ENCODE data around the gene GIT2. TPM values are rescaled to one million over a fixed set of nuclear protein-coding genes. Genes with fewer than 3 reads are reported as not detected.

GIT2 gene
- total and polyA plus RNA-seq, 2 donors (not counting 1 experiment from before 2014, with no cell fraction given) = 75.2 to 163 TPM

DNA sequence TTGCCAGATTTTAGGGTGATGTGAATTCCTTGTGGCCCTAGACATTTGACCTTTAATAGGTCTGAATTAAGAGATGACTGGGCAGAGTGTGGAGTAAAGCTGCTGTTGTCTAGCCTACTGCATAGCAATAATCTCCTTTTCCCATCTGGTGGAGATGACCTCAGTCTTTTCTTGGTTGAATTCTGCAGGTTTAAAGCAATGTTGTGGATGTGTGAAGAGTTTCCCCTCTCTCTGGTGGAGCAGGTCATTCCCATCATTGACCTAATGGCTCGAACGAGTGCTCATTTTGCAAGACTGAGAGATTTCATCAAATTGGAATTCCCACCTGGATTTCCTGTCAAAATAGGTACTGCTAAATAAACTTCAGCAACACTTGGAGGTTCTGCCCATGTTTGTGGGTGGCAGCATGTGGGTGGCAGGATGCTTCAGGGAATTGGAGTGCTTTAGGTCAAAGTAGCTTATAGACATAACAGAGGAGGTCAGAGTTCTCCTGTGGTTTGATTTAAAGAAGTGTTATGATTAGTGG, 33.2 kb upstream of the GIT2 start:
- H3K27ac ChIP-seq (ENCODE audit: low read length in 2 of 2) = no peak overlapping the region
- no CpG with 5 or more reads among the region's 2 CpGs for WGBS (ENCODE audit: insufficient coverage)
- no peaks in the 10 kb centered on the region for H3K27me3 Mint-ChIP-seq
- no peaks in the 10 kb centered on the region for H3K4me1 ChIP-seq (ENCODE audit: control insufficient read depth in 2 of 2, insufficient read depth in 2 of 2, low read length in 2 of 2)
- no peaks in the 10 kb centered on the region for H3K27me3 ChIP-seq (replicated peaks in 1 of 4; ENCODE audit: control extremely low read depth in 1 of 4, control insufficient read depth in 3 of 4, insufficient read depth in 4 of 4, low read length in 3 of 4)
- peak overlapping the region; percentile 34 for H3K27ac Mint-ChIP-seq
- ChIA-PET POLR2A (no interaction called here), CTCF (no interaction called here)
- H3K79me2 ChIP-seq (ENCODE audit: control insufficient read depth, insufficient read depth, low read length) = peaks cover 8% of the 10 kb centered on the region
- peaks cover 2% of the 10 kb centered on the region for H3K4me1 Mint-ChIP-seq
- H2AFZ ChIP-seq (ENCODE audit: insufficient read depth, low read depth, low read length, poor library complexity, severe bottlenecking) = no peak overlapping the region
- no peak overlapping the region for H3K4me3 ChIP-seq (ENCODE audit: control extremely low read depth in 1 of 5, extremely low read depth in 1 of 5, insufficient read depth in 1 of 5, low read depth in 2 of 5, low read length in 4 of 5)
- H3K9me3 Mint-ChIP-seq (ENCODE audit: insufficient read depth) = no peaks in the 10 kb centered on the region
- no peaks in the 10 kb centered on the region for H3K9me3 ChIP-seq (ENCODE audit: control extremely low read depth in 1 of 3, control insufficient read depth in 2 of 3, insufficient read depth in 1 of 3, low read length in 2 of 3)
- peaks cover 31 to 79% of the 10 kb centered on the region in 2 experiments for H3K36me3 ChIP-seq (replicated peaks in 1 of 2; ENCODE audit: control extremely low read depth in 1 of 2, control insufficient read depth in 1 of 2, extremely low read depth in 1 of 2, insufficient read depth in 2 of 2, low read length in 1 of 2)
- DNase-seq (no peak), ATAC-seq (ENCODE audit: low read depth) (no peak)
- H3K9ac ChIP-seq (ENCODE audit: low read length) = no peak overlapping the region
- no peaks in the 10 kb centered on the region for H4K20me1 ChIP-seq (ENCODE audit: control insufficient read depth, insufficient read depth, low read length, poor library complexity, severe bottlenecking)
- no peak overlapping the region for H3K4me3 Mint-ChIP-seq
- H3K4me2 ChIP-seq (replicated peaks; ENCODE audit: low read depth, low read length, poor library complexity, severe bottlenecking) = no peak overlapping the region
- intact Hi-C loops (cut with micrococcal nuclease) = no loop called here
- TF ChIP-seq EZH2 (IDR thresholded peaks at IDR 0.05; ENCODE audit: borderline replicate concordance, insufficient read depth, low read depth, low read length, poor library complexity, severe bottlenecking) = no peak
- TF ChIP-seq, protein P1, sequence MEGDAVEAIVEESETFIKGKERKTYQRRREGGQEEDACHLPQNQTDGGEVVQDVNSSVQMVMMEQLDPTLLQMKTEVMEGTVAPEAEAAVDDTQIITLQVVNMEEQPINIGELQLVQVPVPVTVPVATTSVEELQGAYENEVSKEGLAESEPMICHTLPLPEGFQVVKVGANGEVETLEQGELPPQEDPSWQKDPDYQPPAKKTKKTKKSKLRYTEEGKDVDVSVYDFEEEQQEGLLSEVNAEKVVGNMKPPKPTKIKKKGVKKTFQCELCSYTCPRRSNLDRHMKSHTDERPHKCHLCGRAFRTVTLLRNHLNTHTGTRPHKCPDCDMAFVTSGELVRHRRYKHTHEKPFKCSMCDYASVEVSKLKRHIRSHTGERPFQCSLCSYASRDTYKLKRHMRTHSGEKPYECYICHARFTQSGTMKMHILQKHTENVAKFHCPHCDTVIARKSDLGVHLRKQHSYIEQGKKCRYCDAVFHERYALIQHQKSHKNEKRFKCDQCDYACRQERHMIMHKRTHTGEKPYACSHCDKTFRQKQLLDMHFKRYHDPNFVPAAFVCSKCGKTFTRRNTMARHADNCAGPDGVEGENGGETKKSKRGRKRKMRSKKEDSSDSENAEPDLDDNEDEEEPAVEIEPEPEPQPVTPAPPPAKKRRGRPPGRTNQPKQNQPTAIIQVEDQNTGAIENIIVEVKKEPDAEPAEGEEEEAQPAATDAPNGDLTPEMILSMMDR (IDR thresholded peaks at IDR 0.05) = no peak

DNA sequence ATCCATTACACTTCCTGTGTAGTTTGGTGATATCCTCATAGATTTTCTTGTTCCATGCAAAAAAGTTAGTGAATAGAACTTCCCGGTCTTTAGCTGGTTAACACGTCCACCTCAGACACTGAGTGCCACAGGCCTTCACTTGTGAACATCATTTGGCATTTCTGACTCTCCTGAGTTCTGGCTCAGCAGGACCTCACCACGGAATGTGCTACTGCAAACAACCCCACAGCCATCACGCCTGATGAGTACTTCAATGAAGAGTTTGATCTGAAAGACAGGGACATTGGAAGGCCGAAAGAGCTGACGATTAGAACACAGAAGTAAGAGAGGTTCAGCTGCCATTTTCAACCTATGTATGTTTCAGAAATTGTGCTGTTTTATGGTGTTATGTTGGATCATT, 32.2 kb upstream of the GIT2 start:
- Histone ChIP-seq H3K4me3 (ENCODE audit: control extremely low read depth in 1 of 5, extremely low read depth in 1 of 5, insufficient read depth in 1 of 5, low read depth in 2 of 5, low read length in 4 of 5) (no peak overlapping the region), H3K79me2 (ENCODE audit: control insufficient read depth, insufficient read depth, low read length) (peaks cover 17% of the 10 kb centered on the region), H3K36me3 (replicated peaks in 1 of 2; ENCODE audit: control extremely low read depth in 1 of 2, control insufficient read depth in 1 of 2, extremely low read depth in 1 of 2, insufficient read depth in 2 of 2, low read length in 1 of 2) (peaks cover 28 to 79% of the 10 kb centered on the region in 2 experiments), H3K27ac (ENCODE audit: low read length in 2 of 2) (no peak overlapping the region), H3K9ac (ENCODE audit: low read length) (no peak overlapping the region), H2AFZ (ENCODE audit: insufficient read depth, low read depth, low read length, poor library complexity, severe bottlenecking) (no peak overlapping the region), H3K4me2 (replicated peaks; ENCODE audit: low read depth, low read length, poor library complexity, severe bottlenecking) (no peak overlapping the region), H4K20me1 (ENCODE audit: control insufficient read depth, insufficient read depth, low read length, poor library complexity, severe bottlenecking) (peaks cover 4% of the 10 kb centered on the region), H3K4me1 (ENCODE audit: control insufficient read depth in 2 of 2, insufficient read depth in 2 of 2, low read length in 2 of 2) (peaks cover 0 to 5% of the 10 kb centered on the region in 2 donors), H3K27me3 (replicated peaks in 1 of 4; ENCODE audit: control extremely low read depth in 1 of 4, control insufficient read depth in 3 of 4, insufficient read depth in 4 of 4, low read length in 3 of 4) (no peaks in the 10 kb centered on the region), H3K9me3 (ENCODE audit: control extremely low read depth in 1 of 3, control insufficient read depth in 2 of 3, insufficient read depth in 1 of 3, low read length in 2 of 3) (no peaks in the 10 kb centered on the region)
- no peak for TF ChIP-seq EZH2 (IDR thresholded peaks at IDR 0.05; ENCODE audit: borderline replicate concordance, insufficient read depth, low read depth, low read length, poor library complexity, severe bottlenecking)
- TF ChIP-seq, protein P1 (IDR thresholded peaks at IDR 0.05) = no peak
- ChIA-PET CTCF (no interaction called here), POLR2A (interaction anchor here (0.7 kb wide), 1 partner anchor 9 kb away, joined by 3 read pairs; no protein-coding TSS in a partner anchor)
- no peak overlapping the region for H3K27ac Mint-ChIP-seq
- intact Hi-C loops (cut with micrococcal nuclease) = no loop called here
- DNase-seq (no peak), ATAC-seq (ENCODE audit: low read depth) (no peak)
- no peaks in the 10 kb centered on the region for H3K27me3 Mint-ChIP-seq
- WGBS (ENCODE audit: insufficient coverage) = 100% methylated on average over 3 of the region's 6 CpGs
- H3K9me3 Mint-ChIP-seq (ENCODE audit: insufficient read depth) = no peaks in the 10 kb centered on the region
- peaks cover 8% of the 10 kb centered on the region for H3K4me1 Mint-ChIP-seq
- no peak overlapping the region for H3K4me3 Mint-ChIP-seq

Data from B cell (primary cell).